ENCODE data around the gene GRIA4.

- TF ChIP-seq POLR2A (IDR thresholded peaks at IDR 0.05) (no peak), CTCF (IDR thresholded peaks at IDR 0.05) (no peak), EP300 (IDR thresholded peaks at IDR 0.05) (no peak)
Measured at GRCh38 chr11:105923807-105924206, 313.9 kb downstream of the GRIA4 start.

All from sigmoid colon (tissue), 4 donors.